ENCODE results near the gene DRD4. TPM values are rescaled to one million over a fixed set of nuclear protein-coding genes. Genes with fewer than 3 reads are reported as not detected.

The DRD4 gene
- total and polyA plus RNA-seq, 2 of the 8 experiments (the other 6 are each of a cell fraction or from before 2014, with no cell fraction given) = 3.4 to 4.9 TPM

DNA sequence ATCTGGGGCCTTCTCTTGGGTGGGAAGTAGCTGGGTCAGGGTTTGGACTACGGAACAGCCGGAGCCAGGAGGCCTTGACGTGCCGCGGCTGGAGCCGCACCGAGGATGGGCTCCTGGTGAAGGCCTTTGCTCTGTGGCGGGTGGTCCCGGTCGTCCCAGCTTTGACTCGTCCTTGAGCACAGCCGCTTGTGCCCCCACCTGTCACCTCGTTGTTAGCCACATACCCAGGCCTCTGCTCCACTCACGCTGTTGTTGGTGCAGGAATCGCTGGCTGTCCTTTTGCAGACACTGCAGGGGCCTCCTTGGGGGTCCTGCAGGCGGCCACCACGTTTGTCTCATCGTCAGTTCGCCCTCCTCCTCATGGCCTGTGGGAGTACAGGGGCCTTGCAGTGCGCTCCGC is 43.7 kb upstream of the DRD4 start:
- H4K8ac ChIP-seq (ENCODE audit: extremely low read depth, insufficient read depth, low read length) = no peak overlapping the region; the same call in 1 of the 2 replicates
- H3K36me3 ChIP-seq (ENCODE audit: control insufficient read depth in 2 of 4, insufficient read depth in 4 of 4, low read length in 3 of 4) = peaks cover 20 to 65% (median 48%) of the 10 kb centered on the region in 4 experiments
- H3K18ac ChIP-seq (ENCODE audit: extremely low read depth, low read length) = no peak overlapping the region
- FAIRE-seq (no peak), DNase-seq (ENCODE audit: low read depth in 1 of 2, low spot score in 2 of 2) (no peak)
- H3K23ac ChIP-seq (ENCODE audit: insufficient read length) = no peak overlapping the region
- peaks cover 6% of the 10 kb centered on the region; the same call in 1 of the 2 replicates for H3K79me1 ChIP-seq (ENCODE audit: low read depth, low read length)
- no peak overlapping the region for H2BK15ac ChIP-seq (ENCODE audit: low read length)
- no peak overlapping the region for H3K4ac ChIP-seq (replicated peaks; ENCODE audit: insufficient read length, low read depth, low read length)
- H3K14ac ChIP-seq (ENCODE audit: insufficient read length) = no peak overlapping the region
- no peak overlapping the region for H3K27ac ChIP-seq (ENCODE audit: low read depth, low read length)
- peaks cover 11 to 12% of the 10 kb centered on the region in 2 experiments for H4K20me1 ChIP-seq (replicated peaks in 1 of 2; ENCODE audit: control insufficient read depth in 1 of 2, insufficient read depth in 2 of 2, low read length in 2 of 2)
- H2BK5ac ChIP-seq (ENCODE audit: low read depth, low read length) = no peak overlapping the region
- no peak overlapping the region for H4K5ac ChIP-seq (ENCODE audit: insufficient read length, low read depth, low read length)
- ChIA-PET POLR2A (ENCODE audit: partially characterized antibody) (no interaction called here), CTCF (ENCODE audit: partially characterized antibody) (no interaction called here)
- H3K9me3 ChIP-seq (ENCODE audit: insufficient read depth in 2 of 2, low read depth in 1 of 2, low read length in 1 of 2) = no peaks in the 10 kb centered on the region
- H3K56ac ChIP-seq (replicated peaks; ENCODE audit: insufficient read length, low read depth, low read length) = no peak overlapping the region
- WGBS, 2 experiments (ENCODE audit: extremely low coverage in 1 of 2, insufficient coverage in 1 of 2, insufficient read length in 1 of 2, insufficient replicate concordance in 2 of 2, low coverage in 1 of 2, low lambda C conversion rate in 2 of 2, missing lambda C conversion rate in 1 of 2) = 95% methylated on average over 21 of the region's 21 CpGs; no CpG with 5 or more reads in 1 of the 2 experiments
- H3K4me2 ChIP-seq (ENCODE audit: insufficient read depth in 1 of 2, low read depth in 2 of 2, low read length in 2 of 2) = no peak overlapping the region
- H2BK12ac ChIP-seq (ENCODE audit: low read depth, low read length) = no peak overlapping the region
- no peak overlapping the region for H2BK20ac ChIP-seq (ENCODE audit: low read length)
- no peak overlapping the region for H2AFZ ChIP-seq (ENCODE audit: low read length)
- no peak overlapping the region for H2AK5ac ChIP-seq (ENCODE audit: low read depth, low read length)
- no peaks in the 10 kb centered on the region for H3K4me1 ChIP-seq (replicated peaks in 1 of 4; ENCODE audit: control insufficient read depth in 3 of 4, insufficient read depth in 4 of 4, low read length in 3 of 4)
- H3K9ac ChIP-seq (replicated peaks in 1 of 4; ENCODE audit: extremely low read depth in 1 of 4, low read depth in 3 of 4, low read length in 3 of 4) = no peak overlapping the region
- H4K91ac ChIP-seq (replicated peaks; ENCODE audit: insufficient read length, low read length) = no peak overlapping the region
- H3K79me2 ChIP-seq (ENCODE audit: control insufficient read depth in 1 of 2, insufficient read depth in 2 of 2, low read length in 2 of 2) = no peaks in the 10 kb centered on the region; a peak in 1 of 4 replicates
- no peak overlapping the region for H3K4me3 ChIP-seq (ENCODE audit: extremely low read depth in 1 of 4, insufficient read depth in 2 of 4, low read depth in 3 of 4, low read length in 4 of 4)
- no peak overlapping the region for H2BK120ac ChIP-seq (replicated peaks; ENCODE audit: low read depth, low read length)
- no peaks in the 10 kb centered on the region for H3K27me3 ChIP-seq (replicated peaks in 1 of 4; ENCODE audit: control insufficient read depth in 3 of 4, extremely low read depth in 1 of 4, insufficient read depth in 3 of 4, low read length in 3 of 4)
- TF ChIP-seq, protein P1, sequence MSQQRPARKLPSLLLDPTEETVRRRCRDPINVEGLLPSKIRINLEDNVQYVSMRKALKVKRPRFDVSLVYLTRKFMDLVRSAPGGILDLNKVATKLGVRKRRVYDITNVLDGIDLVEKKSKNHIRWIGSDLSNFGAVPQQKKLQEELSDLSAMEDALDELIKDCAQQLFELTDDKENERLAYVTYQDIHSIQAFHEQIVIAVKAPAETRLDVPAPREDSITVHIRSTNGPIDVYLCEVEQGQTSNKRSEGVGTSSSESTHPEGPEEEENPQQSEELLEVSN (IDR thresholded peaks at IDR 0.05) = no peak
- TF ChIP-seq BCL11A (IDR thresholded peaks at IDR 0.05; ENCODE audit: low read depth in 2 of 2, low read length in 2 of 2) (no peak), CBX5 (IDR thresholded peaks at IDR 0.05; ENCODE audit: low read depth, low read length) (no peak), YY1 (IDR thresholded peaks at IDR 0.05; ENCODE audit: low read depth, low read length) (no peak), SP2 (IDR thresholded peaks at IDR 0.05; ENCODE audit: low read length) (no peak)
- no peaks in the 10 kb centered on the region for H3K23me2 ChIP-seq (ENCODE audit: low read depth, low read length)

All from H1 (cell line).